Fibroblast of lung (primary cell): Measurements from ENCODE around the gene PDGFB.

ENCODE experiments used
- EZH2 ChIP-seq: IDR thresholded peaks from 2 replicates; pipeline ENCODE4 v1.5.1; 2012; ENCODE audit warnings: low read length, control low read depth, mild to moderate bottlenecking; ENCODE audit errors: missing control alignments
- TF ChIP-seq, protein P1 (sequence below), 2 donors: IDR thresholded peaks in 1 of 2; conservative IDR thresholded peaks in 1 of 2; 1 replicate in 1 of 2; 2 replicates in 1 of 2; pipeline ENCODE4 v1.5.1; 2011 to 2012; ENCODE audit warnings: low read length in 2 of 2, control low read depth in 1 of 2, inconsistent platforms in 1 of 2, low read depth in 1 of 2, mild to moderate bottlenecking in 1 of 2

DNA sequence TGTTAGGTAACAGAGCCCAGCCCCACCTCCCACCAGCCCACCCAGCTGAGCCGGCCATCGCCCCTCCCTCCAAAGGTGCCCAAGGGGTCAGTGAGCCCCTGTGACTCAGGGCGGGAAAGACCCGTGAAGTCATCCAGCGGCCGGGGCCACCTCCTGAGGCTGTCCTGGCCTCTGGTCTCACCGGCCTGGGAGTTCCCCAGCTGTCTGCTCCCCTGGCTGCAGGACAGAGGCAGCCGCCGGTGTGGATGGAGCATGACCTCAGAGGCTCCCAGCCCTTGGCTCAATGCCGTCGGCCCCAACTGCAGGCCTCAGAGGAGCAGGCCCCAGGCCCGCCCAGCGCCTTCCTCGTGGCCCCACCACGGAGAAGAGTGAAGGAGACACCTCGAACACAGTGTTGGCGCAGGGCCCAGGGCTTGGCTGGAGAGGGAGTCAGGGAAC lies 46.0 kb upstream of the PDGFB start:
- TF ChIP-seq, protein P1, sequence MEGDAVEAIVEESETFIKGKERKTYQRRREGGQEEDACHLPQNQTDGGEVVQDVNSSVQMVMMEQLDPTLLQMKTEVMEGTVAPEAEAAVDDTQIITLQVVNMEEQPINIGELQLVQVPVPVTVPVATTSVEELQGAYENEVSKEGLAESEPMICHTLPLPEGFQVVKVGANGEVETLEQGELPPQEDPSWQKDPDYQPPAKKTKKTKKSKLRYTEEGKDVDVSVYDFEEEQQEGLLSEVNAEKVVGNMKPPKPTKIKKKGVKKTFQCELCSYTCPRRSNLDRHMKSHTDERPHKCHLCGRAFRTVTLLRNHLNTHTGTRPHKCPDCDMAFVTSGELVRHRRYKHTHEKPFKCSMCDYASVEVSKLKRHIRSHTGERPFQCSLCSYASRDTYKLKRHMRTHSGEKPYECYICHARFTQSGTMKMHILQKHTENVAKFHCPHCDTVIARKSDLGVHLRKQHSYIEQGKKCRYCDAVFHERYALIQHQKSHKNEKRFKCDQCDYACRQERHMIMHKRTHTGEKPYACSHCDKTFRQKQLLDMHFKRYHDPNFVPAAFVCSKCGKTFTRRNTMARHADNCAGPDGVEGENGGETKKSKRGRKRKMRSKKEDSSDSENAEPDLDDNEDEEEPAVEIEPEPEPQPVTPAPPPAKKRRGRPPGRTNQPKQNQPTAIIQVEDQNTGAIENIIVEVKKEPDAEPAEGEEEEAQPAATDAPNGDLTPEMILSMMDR (conservative IDR thresholded peaks at IDR 0.05 in 1 of 2, IDR thresholded peaks at IDR 0.05 in 1 of 2; ENCODE audit: low read depth in 1 of 2, low read length in 2 of 2), result no peak
- TF ChIP-seq EZH2, result no peak
